CD4-positive, alpha-beta T cell treated with Interleukin-15 for 1 hour (primary cell): Measurements from ENCODE around the gene MMP19.

ENCODE experiments used
- DNase-seq: peaks from one replicate; pipeline ENCODE4 v3.0.0-alpha.2; 2020

Gene MMP19

DNA sequence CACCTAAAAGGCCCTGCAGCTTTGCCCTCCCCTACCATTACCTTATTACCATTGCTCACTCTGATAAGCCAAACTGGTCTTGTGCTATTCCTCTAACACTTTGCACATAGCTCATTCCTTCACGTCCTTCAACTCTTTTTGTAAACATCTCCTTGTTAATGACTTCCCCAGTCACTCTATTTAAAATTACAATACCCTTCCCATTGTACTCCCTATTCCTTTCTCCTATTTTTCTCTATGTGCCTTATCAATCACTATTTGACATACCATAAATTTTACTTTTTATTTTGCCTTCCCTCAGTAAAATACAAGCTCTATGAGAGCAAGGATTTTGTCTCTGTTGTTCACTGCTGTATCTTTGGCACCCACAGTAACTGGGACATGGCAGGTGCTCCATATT is 30.6 kb downstream of the MMP19 start:
- no peak for DNase-seq

GRCh38 chr12:55809274-55809673 is 33.5 kb downstream of the MMP19 start:
- DNase-seq, result no peak

- no peak for DNase-seq
These were observed 35.8 kb downstream of the MMP19 start for GRCh38 chr12:55806982-55807381.

- no peak for DNase-seq
These were observed 45.2 kb downstream of the MMP19 start for GRCh38 chr12:55797550-55797949.

GRCh38 chr12:55797068-55797467 is 45.7 kb downstream of the MMP19 start:
- DNase-seq, result no peak

DNA sequence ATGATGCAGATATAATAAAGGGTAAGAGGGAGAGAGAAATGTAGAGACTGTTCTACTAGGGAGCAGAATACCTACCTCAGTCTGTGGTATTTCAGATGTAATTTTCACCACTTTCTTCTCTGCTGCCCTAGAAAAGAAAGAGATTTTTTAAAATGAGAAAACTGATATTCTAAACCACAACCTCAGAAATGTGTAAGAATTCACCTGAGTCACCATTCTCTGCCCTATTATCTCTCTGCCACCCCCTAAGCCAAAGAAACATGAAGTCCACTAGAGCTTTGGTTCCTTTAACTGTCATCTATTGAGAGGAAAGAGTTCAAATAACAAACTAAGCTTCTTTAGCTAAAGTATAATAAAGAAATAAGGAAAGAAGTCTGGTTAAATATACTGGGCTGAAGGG is 46.8 kb downstream of the MMP19 start:
- DNase-seq, result no peak

- DNase-seq, result no peak
These were observed 52.8 kb downstream of the MMP19 start for GRCh38 chr12:55789893-55790292.

DNA sequence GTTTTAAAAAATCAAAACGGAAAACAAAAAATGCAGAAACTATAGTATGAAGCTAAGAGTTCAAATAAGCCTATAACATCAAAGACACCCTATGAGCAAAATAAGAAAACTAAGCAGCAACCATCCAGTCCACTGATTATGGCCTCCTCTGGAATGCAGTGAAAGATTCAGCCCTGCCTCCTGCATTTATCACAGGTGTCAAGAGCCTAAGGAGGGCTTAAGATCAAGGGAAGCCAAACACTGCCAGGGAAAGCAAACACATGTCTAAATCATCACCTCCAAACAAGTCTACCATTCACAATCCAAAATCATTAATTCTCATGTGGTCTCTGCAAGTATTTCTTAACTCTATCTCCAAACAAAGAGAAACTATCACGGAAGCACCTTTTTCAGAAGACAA is 53.6 kb downstream of the MMP19 start:
- DNase-seq, result no peak

DNA sequence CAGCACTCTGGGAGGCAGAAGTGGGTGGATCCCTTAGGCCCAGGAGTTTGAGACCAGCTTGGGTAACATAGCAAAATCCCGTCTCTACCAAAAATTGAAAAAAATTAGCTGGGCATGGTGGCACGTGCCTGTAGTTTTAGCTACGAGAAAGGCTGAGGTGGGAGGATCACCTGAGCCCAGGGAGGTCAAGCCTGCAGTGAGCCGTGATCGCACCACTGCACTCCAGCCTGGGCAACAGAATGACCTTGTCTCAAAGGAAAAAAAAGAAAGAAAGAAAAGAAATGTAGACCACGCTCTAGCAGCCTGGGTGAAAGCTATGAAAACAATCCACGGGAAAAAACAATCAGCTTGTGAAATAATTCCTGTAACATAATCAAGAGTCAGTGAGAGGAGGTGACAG is 54.2 kb downstream of the MMP19 start:
- no peak for DNase-seq
